NT2/D1 (cell line): ENCODE data around the gene ZNF92.
"Not testable (repeated sequence)": the region's sequence is repeated elsewhere in the genome, so short reads cannot be mapped to it uniquely, and the experiment has no call there.

Source experiments
- DNase-seq: peaks from one replicate; pipeline ENCODE4 v3.0.0-alpha.2; 2011; ENCODE audit warnings: low read depth, low spot score
- H3K27me3 ChIP-seq: 2 replicates; pipeline ENCODE4 v1.6.0; 2011; ENCODE audit warnings: mild to moderate bottlenecking; ENCODE audit not compliant: insufficient read length, insufficient read depth
- H3K36me3 ChIP-seq: 2 replicates; pipeline ENCODE4 v1.6.1; 2011; ENCODE audit warnings: mild to moderate bottlenecking, low read length, mixed read lengths; ENCODE audit not compliant: insufficient read depth, insufficient read length
- H3K4me1 ChIP-seq: 2 replicates; pipeline ENCODE4 v1.5.1; 2011; ENCODE audit not compliant: insufficient read depth, insufficient read length
- H3K4me3 ChIP-seq: 2 replicates; pipeline ENCODE4 v1.5.1; 2011; ENCODE audit warnings: low read depth; ENCODE audit not compliant: insufficient read length
- H3K9ac ChIP-seq: 2 replicates; pipeline ENCODE4 v1.6.0; 2011; ENCODE audit warnings: low read depth; ENCODE audit not compliant: insufficient read length
- H3K9me3 ChIP-seq: 2 replicates; pipeline ENCODE4 v1.5.1; 2011; ENCODE audit warnings: mild to moderate bottlenecking, low read length; ENCODE audit not compliant: insufficient read depth
- SUZ12 ChIP-seq: IDR thresholded peaks from 2 replicates; pipeline ENCODE4 v1.6.1; 2011; ENCODE audit not compliant: insufficient read length, insufficient read depth; ENCODE audit errors: extremely low read depth
- YY1 ChIP-seq: IDR thresholded peaks from 2 replicates; pipeline ENCODE4 v1.6.1; 2011; ENCODE audit not compliant: insufficient read length, insufficient read depth
- ZNF274 ChIP-seq: IDR thresholded peaks from 2 replicates; pipeline ENCODE4 v1.6.1; 2011; ENCODE audit warnings: mild to moderate bottlenecking, low read depth, low read length

The ZNF92 gene

GRCh38 chr7:65444899-65445823 lies 71.5 kb downstream of the ZNF92 start:
- Histone ChIP-seq H3K4me3 (no peak overlapping the region), H3K4me1 (no peaks in the 10 kb centered on the region), H3K27me3 (no peaks in the 10 kb centered on the region), H3K9me3 (peaks cover 17% of the 10 kb centered on the region), H3K9ac (no peak overlapping the region), H3K36me3 (no peaks in the 10 kb centered on the region)
- TF ChIP-seq ZNF274 (no peak), YY1 (no peak), SUZ12 (no peak)
- DNase-seq = no peak

- not testable (repeated sequence) for H3K4me3 ChIP-seq, H3K36me3 ChIP-seq, H3K9ac ChIP-seq, DNase-seq, H3K27me3 ChIP-seq, H3K4me1 ChIP-seq
- H3K9me3 ChIP-seq = peaks cover 17% of the 10 kb centered on the region
These were observed 73.4 kb downstream of the ZNF92 start for GRCh38 chr7:65447041-65447440.

GRCh38 chr7:65448816-65449504 lies 75.3 kb downstream of the ZNF92 start:
- Histone ChIP-seq H3K4me1 (no peaks in the 10 kb centered on the region), H3K9me3 (peaks cover 17% of the 10 kb centered on the region), H3K27me3 (no peaks in the 10 kb centered on the region), H3K9ac (no peak overlapping the region), H3K4me3 (no peak overlapping the region), H3K36me3 (no peaks in the 10 kb centered on the region)
- TF ChIP-seq YY1 = no peak
- TF ChIP-seq SUZ12 = no peak
- TF ChIP-seq ZNF274 = no peak
- DNase-seq = no peak

- no peak for DNase-seq
- H3K9me3 ChIP-seq = peaks cover 17% of the 10 kb centered on the region
- no peak for TF ChIP-seq YY1
- no peak for TF ChIP-seq ZNF274
- no peak for TF ChIP-seq SUZ12
- no peak overlapping the region for H3K4me3 ChIP-seq
- no peaks in the 10 kb centered on the region for H3K4me1 ChIP-seq
- H3K9ac ChIP-seq = no peak overlapping the region
- H3K36me3 ChIP-seq = no peaks in the 10 kb centered on the region
- no peaks in the 10 kb centered on the region for H3K27me3 ChIP-seq
These were observed 75.8 kb downstream of the ZNF92 start for GRCh38 chr7:65449505-65449852.
